Muscle of back (tissue), 11 donors: ENCODE results near the gene CTNNA2. TPM values are rescaled to one million over a fixed set of nuclear protein-coding genes. Genes with fewer than 3 reads are reported as not detected.

Experiments
- DNase-seq, 3 donors: peaks; one replicate each; pipeline versions ENCODE4 v3.0.0 to v3.0.0-alpha.2; 2013
- polyA plus RNA-seq, 10 donors: library from polyadenylated mRNA; unstranded; fragments of 120-200 nt; gene quantifications; one replicate each; pipeline ENCODE4 v1.2.1, GENCODE V29; 2013; ENCODE audit not compliant: insufficient read length in 10 of 10

The CTNNA2 gene
- polyA plus RNA-seq, 10 donors = 0.13 to 1.4 (median 0.46) TPM

- no peak for DNase-seq
Measured at GRCh38 chr2:79702905-79703304, 190.1 kb downstream of the CTNNA2 start.

GRCh38 chr2:79711098-79711497 is 198.2 kb downstream of the CTNNA2 start:
- DNase-seq = peak; percentile 17 to 44 (median 21)

- no peak for DNase-seq
Measured at GRCh38 chr2:79713131-79713785, 200.4 kb downstream of the CTNNA2 start.

DNA sequence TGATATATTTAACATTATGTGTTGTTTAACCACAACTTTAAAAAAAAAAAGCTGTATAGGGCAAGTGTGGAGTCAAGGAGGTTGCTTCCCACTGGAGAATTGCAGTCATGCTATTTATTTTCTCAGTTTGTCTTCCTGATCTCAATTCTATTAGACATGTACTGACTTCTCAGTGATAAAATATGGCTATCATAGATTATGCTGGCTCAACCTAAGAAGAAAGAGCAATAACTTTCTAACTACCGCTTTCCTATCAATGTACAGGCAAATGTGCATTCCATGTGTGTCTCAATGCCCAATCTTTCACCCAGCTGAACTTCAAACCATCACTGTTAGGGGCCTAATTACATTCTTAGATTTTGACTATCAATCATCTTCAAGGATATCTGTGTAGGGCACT is 201.4 kb downstream of the CTNNA2 start:
- DNase-seq = no peak

DNA sequence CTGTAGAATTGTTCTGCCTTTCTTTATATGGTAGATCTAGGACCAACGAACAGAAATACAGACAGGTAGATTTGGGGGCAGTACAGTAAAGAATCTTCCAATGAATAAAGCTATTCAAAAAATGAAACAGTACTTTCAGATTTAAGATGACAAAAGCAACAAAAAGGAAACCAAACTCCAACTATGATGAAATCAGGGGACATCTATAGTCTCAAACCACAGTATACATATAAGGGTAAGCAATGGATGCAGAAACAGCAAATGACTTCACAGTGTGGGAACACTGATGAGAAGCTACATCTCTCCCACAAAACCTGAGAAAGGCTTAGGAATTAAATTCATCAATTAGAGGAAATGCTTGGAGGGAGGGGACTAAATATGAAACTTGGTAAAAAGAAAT is 202.5 kb downstream of the CTNNA2 start:
- no peak for DNase-seq

DNA sequence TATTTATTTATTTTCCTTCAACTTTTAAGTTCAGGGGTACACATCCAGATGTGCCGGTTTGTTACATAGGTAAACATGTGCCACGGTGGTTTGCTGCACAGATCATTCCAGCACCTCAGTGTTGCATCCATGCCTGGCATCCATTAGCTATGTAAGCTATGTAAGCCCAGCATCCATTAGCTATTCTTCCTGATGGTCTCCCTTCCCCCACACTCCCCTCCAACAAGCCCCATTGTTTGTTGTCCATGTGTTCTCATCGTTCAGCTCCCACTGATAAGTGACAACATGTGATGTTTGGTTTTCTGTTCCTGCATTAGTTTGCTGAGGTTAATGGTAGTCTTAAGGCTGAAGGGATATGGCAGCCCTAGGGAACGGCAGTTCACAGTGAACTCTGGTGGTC is 203.4 kb downstream of the CTNNA2 start:
- no peak for DNase-seq

- peak in 1 of 3 donors; percentile 63 for DNase-seq
Measured at GRCh38 chr2:79717364-79718007, 204.6 kb downstream of the CTNNA2 start.

DNA sequence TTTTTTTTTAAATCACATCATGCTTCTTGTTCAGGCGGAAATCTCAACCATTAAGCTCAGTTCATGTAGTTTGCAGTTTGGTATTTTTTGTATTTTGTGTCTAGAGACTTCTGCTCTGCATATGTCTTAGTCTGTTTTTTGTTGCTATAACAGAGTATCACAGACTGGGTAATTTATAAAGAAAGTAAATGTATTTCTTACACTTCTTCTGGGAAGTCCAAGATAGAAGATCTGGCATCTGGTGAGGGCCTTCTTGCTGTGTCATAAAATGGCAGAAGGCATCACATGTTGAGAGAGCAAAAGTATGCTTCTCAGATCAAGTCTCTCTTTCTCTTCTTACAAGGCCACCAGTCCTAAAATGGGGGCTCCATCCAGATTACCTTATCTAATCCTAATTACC is 208.2 kb downstream of the CTNNA2 start:
- no peak for DNase-seq

GRCh38 chr2:79721966-79722365 is 209.1 kb downstream of the CTNNA2 start:
- DNase-seq = no peak

GRCh38 chr2:79723830-79724229 is 211.0 kb downstream of the CTNNA2 start:
- peak in 1 of 3 donors; percentile 94 for DNase-seq

GRCh38 chr2:79729532-79729931 is 216.7 kb downstream of the CTNNA2 start:
- no peak for DNase-seq

- DNase-seq = no peak
Measured at GRCh38 chr2:79734518-79734917, 221.7 kb downstream of the CTNNA2 start.

GRCh38 chr2:79740879-79741443 is 228.1 kb downstream of the CTNNA2 start:
- peak in 1 of 3 donors; percentile 5 for DNase-seq

DNA sequence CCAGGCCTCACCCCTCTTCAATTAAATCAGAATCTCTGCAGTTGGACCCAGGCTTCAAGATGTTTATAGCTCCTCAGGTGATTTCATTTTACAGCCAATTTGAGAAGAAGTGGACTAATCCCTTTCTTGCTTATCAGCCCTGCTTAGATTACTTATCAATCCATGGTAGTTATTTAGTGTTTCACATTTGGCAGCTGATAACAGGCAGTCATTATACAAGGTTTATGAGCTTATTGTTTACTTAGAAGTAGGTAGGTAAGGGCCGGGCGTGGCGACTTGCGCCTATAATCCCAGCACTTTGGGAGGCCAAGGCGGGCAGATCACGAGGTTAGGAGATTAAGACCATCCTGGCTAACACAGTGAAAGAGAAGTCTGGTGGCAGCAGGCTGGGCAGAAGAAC is 237.5 kb downstream of the CTNNA2 start:
- no peak for DNase-seq

- no peak for DNase-seq
Measured at GRCh38 chr2:79757526-79757925, 244.7 kb downstream of the CTNNA2 start.

DNA sequence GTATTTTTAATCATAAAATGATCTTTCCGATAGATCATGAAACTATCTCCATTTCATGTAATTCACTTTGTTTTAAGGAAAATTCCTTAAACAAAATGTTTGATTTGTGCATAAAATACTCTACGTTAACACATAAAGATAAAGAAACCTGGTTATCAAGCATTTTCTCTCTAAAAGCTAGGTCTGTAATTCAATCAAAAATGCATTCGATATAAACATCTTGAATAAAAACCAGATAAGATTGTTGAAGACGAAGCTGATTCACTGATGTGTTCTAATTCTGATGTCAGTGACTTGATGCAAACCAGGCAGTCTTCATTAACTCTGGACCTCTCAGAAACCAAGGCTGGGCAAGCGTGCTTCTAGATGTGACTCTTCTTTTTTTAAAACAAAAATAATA is 245.2 kb downstream of the CTNNA2 start:
- DNase-seq = no peak

GRCh38 chr2:79758749-79759282 is 246.0 kb downstream of the CTNNA2 start:
- DNase-seq = no peak

- DNase-seq = no peak
Measured at GRCh38 chr2:79770926-79771325, 258.1 kb downstream of the CTNNA2 start.

- no peak for DNase-seq
Measured at GRCh38 chr2:79771493-79771892, 258.6 kb downstream of the CTNNA2 start.

DNA sequence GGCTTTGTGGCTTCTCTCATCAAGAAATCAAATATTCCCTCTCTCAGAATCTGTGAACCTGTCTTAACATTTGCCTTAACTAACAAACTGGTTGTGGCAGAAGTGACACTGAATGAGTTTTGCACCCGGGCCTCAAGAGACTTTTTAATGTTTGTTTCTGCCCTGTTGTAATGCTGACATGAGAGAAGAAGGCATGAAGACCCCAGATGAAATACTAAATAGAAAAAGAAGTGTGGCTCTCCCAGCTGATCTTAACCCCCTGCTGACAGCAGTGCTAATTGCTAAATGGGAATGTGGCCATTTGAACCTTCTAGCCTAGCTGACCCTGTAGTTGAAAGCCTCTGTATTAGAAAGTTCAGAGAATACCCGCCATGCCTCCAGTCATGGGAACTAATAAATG is 261.2 kb downstream of the CTNNA2 start:
- DNase-seq = no peak

- no peak for DNase-seq
Measured at GRCh38 chr2:79776461-79776860, 263.6 kb downstream of the CTNNA2 start.

DNA sequence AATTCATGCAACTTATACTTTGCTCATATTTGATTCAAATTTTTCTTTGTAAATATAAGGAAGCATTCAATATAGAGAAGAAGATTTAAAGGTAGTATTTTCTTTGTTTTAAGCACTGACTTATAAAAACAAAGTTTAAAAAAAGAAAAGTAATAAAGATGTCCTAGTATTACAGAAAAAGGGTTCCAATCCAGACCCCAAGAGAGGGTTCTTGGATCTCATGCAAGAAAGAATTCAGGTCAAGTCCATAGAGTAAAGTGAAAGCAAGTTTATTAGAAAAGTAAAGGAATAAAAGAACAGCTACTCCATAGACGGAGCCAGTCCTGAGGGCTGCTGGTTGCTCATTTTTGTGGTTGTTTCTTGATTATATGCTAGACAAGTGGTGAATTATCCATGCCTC is 267.9 kb downstream of the CTNNA2 start:
- peak in 1 of 3 donors; percentile 50 for DNase-seq
